Activated CD8-positive, alpha-beta memory T cell treated with anti-CD3 and anti-CD28 coated beads, Interleukin-2, amount 50 U/mL, for 1 hour (primary cell): Measurements from ENCODE around the gene GJC2.

ENCODE experiments used
- DNase-seq: peaks from one replicate; pipeline ENCODE4 v3.0.0-alpha.2; 2020; ENCODE audit errors: extremely low read depth

GJC2 gene

GRCh38 chr1:228114827-228115226 is 34.9 kb upstream of the GJC2 start:
- DNase-seq, result no peak

DNA sequence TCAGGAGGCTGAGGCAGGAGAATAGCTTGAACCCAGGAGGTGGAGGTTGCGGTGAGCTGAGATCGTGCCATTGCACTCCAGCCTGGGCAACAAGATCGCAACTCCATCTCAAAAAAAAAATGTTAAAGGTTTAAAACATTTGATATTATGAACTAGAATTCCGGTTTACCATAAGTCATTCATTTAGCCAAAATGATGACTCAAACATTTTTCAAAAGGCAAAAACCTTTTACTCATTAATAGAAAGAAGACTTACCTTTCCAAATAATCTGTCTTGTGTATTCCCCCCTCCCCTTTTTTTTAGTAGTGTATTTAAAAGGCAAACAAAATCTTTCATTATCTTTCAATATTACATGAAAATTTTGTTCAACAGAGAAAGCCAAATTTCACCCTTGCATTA is 32.4 kb upstream of the GJC2 start:
- DNase-seq, result no peak

GRCh38 chr1:228118040-228118439 is 31.7 kb upstream of the GJC2 start:
- DNase-seq, result no peak

GRCh38 chr1:228120351-228120750 is 29.4 kb upstream of the GJC2 start:
- no peak for DNase-seq

DNA sequence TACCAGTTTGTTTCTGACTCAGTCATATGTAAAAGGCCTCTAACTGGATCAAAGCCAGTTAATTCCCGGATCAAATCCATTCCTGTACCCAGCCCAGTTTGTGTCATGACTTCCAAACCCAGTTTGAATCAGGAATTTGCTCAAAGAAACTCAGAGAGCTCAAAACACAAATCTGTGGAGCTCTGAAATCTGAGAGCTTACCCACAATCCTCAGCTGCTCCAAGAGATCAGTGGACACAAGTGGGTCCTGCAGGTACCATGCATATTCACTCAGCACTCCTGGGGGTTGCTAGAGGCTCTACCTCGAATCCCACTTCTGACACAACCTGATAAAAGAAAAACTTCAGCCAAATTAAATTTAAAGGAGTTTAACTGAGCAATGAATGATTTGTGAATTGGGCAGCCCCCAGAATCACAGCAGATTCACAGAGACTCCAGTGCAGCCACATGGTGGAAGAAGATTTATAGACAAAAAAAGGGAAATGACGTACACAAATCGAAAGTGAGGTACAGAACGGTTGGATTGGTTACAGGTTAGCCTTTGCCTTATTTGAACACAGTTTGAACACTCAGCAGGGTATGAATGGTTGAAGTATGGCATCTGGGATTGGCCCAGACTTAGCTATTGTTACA is 28.8 kb upstream of the GJC2 start:
- DNase-seq, result no peak

DNA sequence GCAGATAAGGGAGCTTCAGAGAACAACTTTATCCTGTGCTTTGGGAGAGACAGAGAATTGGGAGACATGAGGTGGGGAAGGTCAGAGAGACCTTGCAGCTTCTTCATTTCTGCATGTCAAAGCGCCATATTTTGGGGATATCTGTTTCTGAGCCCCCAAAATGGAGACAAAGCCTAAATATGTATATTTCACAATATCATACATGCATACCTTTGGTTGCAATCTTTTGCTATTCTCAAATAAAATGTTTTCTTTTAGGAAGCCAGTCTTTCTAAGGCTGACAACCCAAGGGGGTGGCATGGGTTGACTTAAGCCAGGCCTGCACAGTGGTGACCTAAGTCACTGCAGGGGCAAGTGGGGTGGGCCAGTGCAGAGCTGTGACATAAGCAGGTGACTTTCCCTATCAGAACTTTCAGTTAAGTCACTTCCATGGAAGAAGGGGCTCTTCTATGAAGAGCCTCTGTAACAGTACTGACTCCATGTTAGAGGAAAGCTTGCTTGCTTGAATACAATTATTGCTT is 26.7 kb upstream of the GJC2 start:
- DNase-seq, result no peak

GRCh38 chr1:228123505-228123904 is 26.2 kb upstream of the GJC2 start:
- no peak for DNase-seq

GRCh38 chr1:228125185-228125584 is 24.5 kb upstream of the GJC2 start:
- no peak for DNase-seq

DNA sequence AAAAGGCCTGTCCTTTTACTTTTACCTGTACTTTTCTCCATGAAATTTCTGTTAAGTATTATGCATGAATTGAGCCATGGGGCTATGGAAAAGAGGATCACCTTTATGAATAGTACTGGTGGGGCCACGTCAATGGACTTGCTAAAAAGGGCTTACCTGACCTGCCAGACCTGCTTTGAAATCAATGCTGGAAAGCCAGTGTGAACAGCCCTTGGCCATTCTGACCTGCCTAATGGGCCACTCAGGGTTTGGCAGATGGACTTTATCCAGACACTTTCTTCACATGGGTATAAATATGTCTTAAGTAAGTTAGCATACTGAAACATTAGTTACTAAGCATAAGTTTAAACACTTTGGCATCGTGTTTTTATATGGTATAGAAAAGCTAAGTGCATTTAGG is 18.0 kb upstream of the GJC2 start:
- no peak for DNase-seq

DNA sequence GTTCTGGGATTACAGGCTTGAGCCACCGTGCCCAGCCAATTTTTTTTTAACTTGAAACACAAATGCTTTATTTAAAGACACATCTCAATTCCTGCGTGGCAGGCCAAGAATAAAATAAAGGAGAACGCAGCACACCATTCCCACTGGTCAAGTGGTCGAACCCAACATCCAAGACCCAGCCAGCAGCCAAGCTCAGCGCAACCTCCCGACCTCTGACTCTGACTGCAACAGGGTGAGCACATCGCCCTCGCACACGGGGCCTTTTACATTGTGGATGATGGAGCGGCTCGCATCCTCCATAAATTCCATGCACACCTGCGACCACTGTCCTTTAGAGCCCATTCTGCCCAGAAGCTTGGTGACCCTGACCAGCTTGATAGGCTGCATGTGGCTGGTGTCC is 15.1 kb upstream of the GJC2 start:
- DNase-seq, result no peak

DNA sequence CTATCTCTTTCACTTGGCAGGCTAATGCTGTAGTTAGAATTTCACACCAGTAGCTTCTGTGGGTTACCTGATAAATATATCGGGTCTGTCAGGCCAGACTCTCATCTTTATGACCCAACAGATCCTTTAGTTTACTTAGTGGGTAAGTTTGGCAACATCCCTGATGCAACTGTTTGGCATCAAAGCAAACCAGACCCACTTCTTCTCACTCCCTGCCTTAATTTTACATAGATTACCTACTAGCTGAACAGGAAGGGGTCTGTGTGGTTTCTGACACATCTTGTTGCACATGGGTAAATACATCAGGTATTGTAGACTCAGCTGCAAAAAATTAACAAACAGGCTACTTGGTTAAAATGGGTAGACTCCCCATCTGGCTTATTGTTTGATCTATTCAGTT is 12.8 kb upstream of the GJC2 start:
- DNase-seq, result no peak

DNA sequence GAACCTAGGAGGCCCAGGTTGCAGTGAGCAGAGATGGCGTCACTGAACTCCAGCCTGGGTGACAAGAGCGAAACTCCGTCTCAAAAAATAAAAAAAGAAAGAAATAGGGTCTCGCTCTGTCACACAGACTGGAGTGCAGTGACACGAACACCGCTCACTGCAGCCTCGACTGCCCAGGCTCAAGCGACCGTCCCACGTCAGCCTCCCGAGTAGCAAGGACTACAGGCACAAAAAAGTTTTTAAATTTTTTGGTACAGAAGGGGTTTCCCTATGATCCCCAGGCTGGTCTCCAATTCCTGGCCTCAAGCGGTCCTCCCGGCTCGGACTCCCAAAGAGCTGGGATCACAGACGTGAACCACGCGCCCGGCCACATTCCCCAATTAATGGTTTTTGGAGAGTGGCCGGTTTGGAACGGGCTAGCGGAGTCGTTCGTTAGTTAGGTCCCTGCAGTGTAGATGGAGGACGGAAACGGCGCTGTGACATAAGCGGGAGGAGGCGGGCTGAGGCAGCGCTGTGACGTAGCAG is 10.3 kb upstream of the GJC2 start:
- DNase-seq, result no peak

GRCh38 chr1:228139931-228140723 is 9.6 kb upstream of the GJC2 start, which contains the start of gene GUK1:
GUK1 (plus strand) TSS chr1:228140279; CDS start chr1:228140303, 24 bp downstream.
- DNase-seq, result peak; percentile 100

DNA sequence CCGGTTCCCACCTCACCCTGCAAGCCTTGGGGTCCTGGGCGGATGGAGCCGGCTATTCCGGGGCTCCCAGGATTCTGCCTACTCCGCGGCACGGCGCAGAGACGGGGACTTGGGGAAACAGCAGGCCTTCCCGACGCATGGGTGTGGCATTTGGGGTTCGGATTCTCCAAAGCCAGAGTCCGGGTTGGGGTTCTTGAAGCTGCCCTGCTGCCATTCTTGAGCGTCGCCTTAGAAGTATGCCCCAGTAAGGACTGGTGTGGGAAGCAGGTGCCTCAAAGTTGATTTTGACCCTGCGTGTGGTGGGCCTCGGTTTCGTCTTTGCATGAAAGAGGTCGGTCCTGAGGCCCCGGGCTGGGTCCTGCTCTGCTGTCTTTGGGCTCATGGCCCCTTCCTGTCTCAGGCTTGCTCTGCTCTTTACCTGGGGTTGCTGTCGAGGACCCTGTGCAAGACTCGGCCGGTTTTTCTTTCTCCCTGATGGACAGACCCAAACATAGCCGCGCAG is 9.0 kb upstream of the GJC2 start:
- DNase-seq, result no peak

DNA sequence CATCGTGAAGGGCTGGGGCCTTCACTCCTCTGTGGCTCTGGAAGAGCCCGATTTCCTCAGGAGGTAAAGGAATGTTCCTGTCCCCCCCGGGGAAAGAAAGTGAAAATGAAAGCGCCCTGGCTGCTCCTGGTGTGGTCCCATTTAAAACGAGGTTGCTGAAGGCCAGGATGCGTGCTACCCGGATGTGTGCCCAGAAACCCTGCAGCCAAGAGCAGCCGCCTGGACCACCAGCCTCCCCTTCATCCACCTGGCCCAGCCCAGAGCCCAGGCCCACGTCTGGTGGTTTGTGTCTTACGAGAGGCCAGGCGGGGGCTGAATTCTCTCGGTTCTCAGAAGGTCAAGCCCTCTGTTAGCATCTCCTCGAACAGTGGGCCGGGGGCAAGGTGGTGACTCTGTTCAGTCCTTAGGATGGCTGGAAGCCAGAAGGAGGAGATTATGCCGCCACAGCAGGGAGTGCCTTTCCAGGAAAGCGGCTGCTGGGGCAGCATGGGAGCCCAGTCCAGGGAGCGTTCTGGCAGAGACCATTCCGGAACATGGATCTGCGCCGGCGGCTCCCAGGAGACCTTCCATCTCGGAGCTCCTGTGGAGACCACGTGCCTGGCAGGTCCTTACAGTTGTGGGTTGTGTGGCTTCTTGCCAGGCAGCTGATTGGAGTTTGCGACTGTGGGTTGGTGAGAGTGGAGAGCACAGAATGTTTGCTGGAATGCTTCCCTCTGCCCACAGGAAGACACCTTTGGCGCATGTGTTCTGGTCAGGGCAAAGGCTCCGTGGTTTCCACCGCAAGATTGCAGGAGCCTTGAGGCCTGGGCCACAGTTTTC is 8.3 kb upstream of the GJC2 start:
- no peak for DNase-seq

DNA sequence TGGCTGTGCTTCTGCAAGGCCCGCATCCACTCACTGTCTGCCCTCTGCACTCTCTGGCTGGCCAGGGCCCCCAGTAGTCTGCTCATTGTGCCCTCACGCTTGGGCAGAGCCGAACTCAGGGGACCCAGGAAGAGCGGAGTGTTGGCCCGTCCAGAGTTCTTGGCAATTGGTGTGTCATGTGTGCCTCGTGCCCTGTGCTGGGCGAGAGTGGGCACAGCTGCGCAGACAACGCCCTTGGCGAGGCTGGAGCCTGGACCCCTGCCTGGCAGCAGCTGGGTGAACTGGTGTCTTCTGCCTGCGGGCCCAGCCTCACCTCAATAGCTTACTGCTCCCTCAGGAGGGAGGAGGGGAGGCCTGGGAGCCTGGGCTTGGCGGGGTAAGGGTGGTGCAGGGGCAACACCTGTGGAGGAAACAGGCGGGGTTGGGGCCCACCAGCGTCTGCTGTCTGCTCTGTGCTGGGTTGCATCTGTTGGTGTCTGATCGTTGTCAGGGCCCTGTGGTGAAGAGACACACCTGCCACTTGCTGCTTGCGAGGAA is 7.5 kb upstream of the GJC2 start:
- no peak for DNase-seq

- DNase-seq, result no peak
Measured at GRCh38 chr1:228142701-228143136, 7.0 kb upstream of the GJC2 start.

GRCh38 chr1:228143480-228144192 is 6.1 kb upstream of the GJC2 start:
- DNase-seq, result no peak

- DNase-seq, result no peak
Measured at GRCh38 chr1:228144193-228144992, 5.3 kb upstream of the GJC2 start.

GRCh38 chr1:228144993-228145343 is 4.8 kb upstream of the GJC2 start:
- no peak for DNase-seq
